Esophagus muscularis mucosa (tissue), 4 donors: ENCODE measurements around the gene DYNLT2B. TPM values are rescaled to one million over a fixed set of nuclear protein-coding genes. Genes with fewer than 3 reads are reported as not detected.
"Not testable (repeated sequence)": the region's sequence is repeated elsewhere in the genome, so short reads cannot be mapped to it uniquely, and the experiment has no call there.

Experiments used
- DNase-seq: peaks from one replicate; pipeline ENCODE4 v3.0.0-alpha.2; 2017; ENCODE audit errors: extremely low spot score
- H3K27ac ChIP-seq, 4 donors: fragments of 200-600 bp; sonication (generic); replicated peaks in 1 of 4; 1 replicate in 3 of 4; 2 replicates in 1 of 4; pipeline ENCODE4 v1.5.1; 2016 to 2019; ENCODE audit warnings: mild to moderate bottlenecking in 1 of 4
- H3K27me3 ChIP-seq, 4 donors: fragments of 200-600 bp; sonication (generic); one replicate each; pipeline versions ENCODE4 v1.5.1 to v1.6.0; 2016 to 2019
- H3K36me3 ChIP-seq, 4 donors: fragments of 200-600 bp; sonication (generic); one replicate each; pipeline ENCODE4 v1.5.1; 2016 to 2019
- H3K4me1 ChIP-seq, 4 donors: fragments of 200-600 bp; sonication (generic); one replicate each; pipeline ENCODE4 v1.5.1; 2016 to 2019
- H3K4me3 ChIP-seq, 4 donors: fragments of 200-600 bp; sonication (generic); 1 replicate in 2 of 4; 2 replicates in 2 of 4; pipeline ENCODE4 v1.5.1; 2016 to 2019; ENCODE audit warnings: mild to moderate bottlenecking in 4 of 4, moderate library complexity in 1 of 4
- H3K9me3 ChIP-seq, 4 donors: fragments of 200-600 bp; sonication (generic); 1 replicate in 3 of 4; 2 replicates in 1 of 4; pipeline ENCODE4 v1.5.1; 2016 to 2019
- EP300 ChIP-seq: sonication (generic); formaldehyde crosslinking; IDR thresholded peaks from one replicate; pipeline ENCODE4 v1.6.1; 2017; ENCODE audit warnings: antibody characterized with exemption
- POLR2A ChIP-seq: fragments of 450-650 bp; IDR thresholded peaks from one replicate; pipeline ENCODE4 v1.6.1; 2017; ENCODE audit warnings: antibody characterized with exemption, moderate library complexity, mild to moderate bottlenecking, low read depth
- POLR2AphosphoS5 ChIP-seq, 2 donors: sonication (generic); formaldehyde crosslinking; IDR thresholded peaks; one replicate each; pipeline ENCODE4 v1.6.1; 2017; ENCODE audit warnings: antibody characterized with exemption in 2 of 2
- WGBS: methylation state at CpG from one replicate; pipeline ENCODE4 v1.1.5; 2018; 5-methylcytosine and 5-hydroxymethylcytosine counted together
- intact Hi-C: fragments of 100-400 bp; cut with DNase I; formaldehyde crosslinking; loops from one replicate; pipeline ENCODE4 v1.15.1; 2023
- total RNA-seq, 4 donors: library from RNA; depleted of rRNA; stranded (reverse); fragments of >200 nt; gene quantifications; one replicate each; pipeline versions ENCODE4 v1.1.0 to v1.2.1, GENCODE V29; 2016
- TF ChIP-seq, protein P1 (sequence below), 3 experiments: fragments of 200-600 bp in 2 of 3; fragments of 450-650 bp in 1 of 3; sonication (generic) in 2 of 3; IDR thresholded peaks; one replicate each; pipeline ENCODE4 v1.5.1; 2017 to 2019; ENCODE audit warnings: antibody characterized with exemption in 3 of 3, mild to moderate bottlenecking in 2 of 3, moderate library complexity in 1 of 3

DYNLT2B gene
- total RNA-seq: 1 to 10 TPM; 5.3 to 9.5 (median 6.8) TPM

DNA sequence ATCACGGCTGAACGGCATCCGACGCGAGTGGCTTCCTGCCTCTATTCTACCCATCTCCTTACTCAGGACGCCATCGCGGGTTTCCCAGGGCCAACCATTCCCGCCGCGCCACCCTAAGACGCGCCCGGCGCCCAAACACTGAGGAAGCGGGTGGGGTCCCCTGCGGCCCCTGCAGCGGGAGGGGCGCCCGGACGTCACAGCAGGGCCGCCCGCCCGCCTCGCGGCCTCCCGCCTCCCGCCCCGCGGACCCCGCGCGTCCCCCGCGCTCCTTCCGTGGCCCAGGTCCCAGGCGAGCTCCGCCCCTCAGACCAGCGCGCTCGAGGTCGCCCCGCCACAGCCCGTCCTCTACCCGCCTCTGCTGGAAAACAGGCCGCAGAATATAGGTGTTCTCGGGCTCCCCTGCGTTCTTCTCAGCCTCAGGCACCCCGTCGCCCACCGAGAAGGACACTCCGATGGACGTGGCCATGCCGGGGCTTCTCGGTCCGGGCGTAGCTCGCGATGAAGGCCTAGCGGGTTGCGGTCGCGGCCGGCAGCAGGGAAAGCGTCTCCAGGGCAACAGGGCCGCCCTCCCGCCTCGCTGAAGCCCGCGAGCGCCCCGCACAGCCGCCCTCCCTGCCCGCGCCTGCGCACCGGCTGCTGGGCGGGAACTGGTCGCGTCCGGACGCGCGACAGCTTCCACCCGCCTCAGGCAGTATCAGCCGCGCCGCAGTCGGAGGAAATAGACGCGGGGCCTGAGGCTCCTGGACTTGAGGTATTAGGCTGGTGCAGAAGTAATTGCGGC lies at the start of gene DYNLT2B:
Gene DYNLT2B (minus strand): TSS at position 554 of the 781 bp plus-strand sequence. CDS start 88 bp downstream, at position 466.
- Histone ChIP-seq H3K4me1 (peaks cover 3 to 9% (median 5%) of the 10 kb centered on the region in 4 donors), H3K27ac (peak within 1 kb of the TSS; percentile 93 to 95 (median 94)), H3K9me3 (no peaks in the 10 kb centered on the region), H3K27me3 (no peaks in the 10 kb centered on the region), H3K36me3 (peaks cover 0 to 7% (median 2%) of the 10 kb centered on the region in 4 donors), H3K4me3 (peak within 1 kb of the TSS; percentile 79 to 90 (median 84))
- intact Hi-C loops: no loop called here
- DNase-seq: peak; percentile 92
- TF ChIP-seq EP300: no peak
- TF ChIP-seq POLR2A: peak; percentile 4
- TF ChIP-seq, protein P1, sequence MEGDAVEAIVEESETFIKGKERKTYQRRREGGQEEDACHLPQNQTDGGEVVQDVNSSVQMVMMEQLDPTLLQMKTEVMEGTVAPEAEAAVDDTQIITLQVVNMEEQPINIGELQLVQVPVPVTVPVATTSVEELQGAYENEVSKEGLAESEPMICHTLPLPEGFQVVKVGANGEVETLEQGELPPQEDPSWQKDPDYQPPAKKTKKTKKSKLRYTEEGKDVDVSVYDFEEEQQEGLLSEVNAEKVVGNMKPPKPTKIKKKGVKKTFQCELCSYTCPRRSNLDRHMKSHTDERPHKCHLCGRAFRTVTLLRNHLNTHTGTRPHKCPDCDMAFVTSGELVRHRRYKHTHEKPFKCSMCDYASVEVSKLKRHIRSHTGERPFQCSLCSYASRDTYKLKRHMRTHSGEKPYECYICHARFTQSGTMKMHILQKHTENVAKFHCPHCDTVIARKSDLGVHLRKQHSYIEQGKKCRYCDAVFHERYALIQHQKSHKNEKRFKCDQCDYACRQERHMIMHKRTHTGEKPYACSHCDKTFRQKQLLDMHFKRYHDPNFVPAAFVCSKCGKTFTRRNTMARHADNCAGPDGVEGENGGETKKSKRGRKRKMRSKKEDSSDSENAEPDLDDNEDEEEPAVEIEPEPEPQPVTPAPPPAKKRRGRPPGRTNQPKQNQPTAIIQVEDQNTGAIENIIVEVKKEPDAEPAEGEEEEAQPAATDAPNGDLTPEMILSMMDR (IDR thresholded peaks at IDR 0.05): peak in 1 of 3 experiments; percentile 10
- TF ChIP-seq POLR2AphosphoS5 (IDR thresholded peaks at IDR 0.05): peak; percentile 80 to 81
- WGBS: 1% methylated on average over 51 of the region's 92 CpGs

DNA sequence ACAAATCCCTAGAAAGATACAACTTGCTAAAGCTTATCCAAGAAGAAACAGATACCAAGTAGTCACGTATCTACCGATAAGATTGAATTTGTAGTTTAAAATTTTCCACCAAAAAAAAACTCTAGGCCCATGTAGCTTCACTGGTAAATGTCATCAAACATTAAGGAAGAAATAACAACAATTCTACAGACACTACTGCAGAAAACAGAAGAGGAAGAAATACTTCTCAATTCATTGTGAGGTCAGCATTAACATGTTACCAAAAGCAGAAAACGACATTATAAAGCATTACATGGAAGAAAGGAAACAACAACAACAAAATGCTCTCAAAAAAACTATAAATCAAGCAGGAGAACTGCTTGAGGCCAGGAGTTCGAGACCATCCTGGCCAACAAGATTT lies 47.7 kb upstream of the DYNLT2B start:
- 88% methylated on average over 4 of the region's 4 CpGs for WGBS
- Histone ChIP-seq H3K4me1 (peaks cover 2 to 7% (median 4%) of the 10 kb centered on the region in 4 donors), H3K9me3 (no peaks in the 10 kb centered on the region), H3K36me3 (peaks cover 24 to 76% (median 48%) of the 10 kb centered on the region in 4 donors), H3K27me3 (no peaks in the 10 kb centered on the region), H3K4me3 (no peak overlapping the region), H3K27ac (no peak overlapping the region)
- intact Hi-C loops: no loop called here
- no peak for TF ChIP-seq POLR2A
- TF ChIP-seq, protein P1 (IDR thresholded peaks at IDR 0.05): no peak
- TF ChIP-seq POLR2AphosphoS5 (IDR thresholded peaks at IDR 0.05): no peak
- TF ChIP-seq EP300: no peak
- DNase-seq: no peak

DNA sequence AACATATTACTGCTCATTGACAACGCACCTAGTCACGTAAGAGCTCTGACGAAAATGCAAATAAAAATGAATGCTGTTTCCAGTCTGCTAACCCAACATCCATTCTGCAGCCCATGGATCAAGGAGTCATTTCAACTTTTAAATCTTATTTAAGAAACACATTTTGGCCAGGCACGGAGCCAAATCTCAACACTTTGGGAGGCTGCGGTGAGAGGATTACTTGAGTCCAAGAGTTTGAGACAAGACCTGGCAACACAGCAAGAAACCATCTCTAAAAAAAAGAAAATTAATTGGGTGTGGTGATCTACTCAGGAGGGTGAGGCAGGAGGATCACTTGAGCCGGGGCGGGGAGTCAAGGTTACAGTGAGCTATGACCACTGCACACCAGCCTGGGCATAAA lies 42.5 kb upstream of the DYNLT2B start:
- peaks cover 0 to 6% (median 5%) of the 10 kb centered on the region in 4 donors for H3K4me1 ChIP-seq
- intact Hi-C loops: no loop called here
- H3K36me3 ChIP-seq: peaks cover 29 to 80% (median 73%) of the 10 kb centered on the region in 4 donors
- TF ChIP-seq EP300: no peak
- no peak for TF ChIP-seq POLR2AphosphoS5 (IDR thresholded peaks at IDR 0.05)
- no peak for TF ChIP-seq POLR2A
- TF ChIP-seq, protein P1 (IDR thresholded peaks at IDR 0.05): no peak
- H3K9me3 ChIP-seq: no peaks in the 10 kb centered on the region
- no peak overlapping the region for H3K4me3 ChIP-seq
- peak; percentile 53 for DNase-seq
- 75% methylated on average over 7 of the region's 7 CpGs for whole genome bisulfite sequencing
- no peak overlapping the region for H3K27ac ChIP-seq
- H3K27me3 ChIP-seq: no peaks in the 10 kb centered on the region

DNA sequence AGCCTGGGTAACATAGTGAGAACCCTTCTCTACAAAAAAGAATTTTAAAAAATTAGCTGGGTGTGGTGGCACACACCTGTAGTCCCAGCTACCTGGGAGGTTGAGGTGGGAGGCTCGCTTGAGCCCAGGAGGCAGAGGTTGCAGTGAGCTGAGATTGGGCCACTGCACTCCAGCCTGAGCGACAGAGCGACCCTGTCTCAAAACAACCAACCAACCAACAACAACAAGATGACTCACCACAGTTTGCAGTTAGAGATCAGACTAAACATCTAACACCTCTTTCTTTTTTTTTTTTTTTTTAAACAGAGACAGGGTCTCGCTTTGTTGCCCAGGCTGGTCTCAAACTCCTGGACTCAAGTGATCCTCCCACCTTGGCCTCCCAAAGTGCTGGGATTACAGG lies 40.5 kb upstream of the DYNLT2B start:
- intact Hi-C loops, H3K4me1 ChIP-seq: not testable (repeated sequence)
- 95% methylated on average over 4 of the region's 4 CpGs for WGBS

DNA sequence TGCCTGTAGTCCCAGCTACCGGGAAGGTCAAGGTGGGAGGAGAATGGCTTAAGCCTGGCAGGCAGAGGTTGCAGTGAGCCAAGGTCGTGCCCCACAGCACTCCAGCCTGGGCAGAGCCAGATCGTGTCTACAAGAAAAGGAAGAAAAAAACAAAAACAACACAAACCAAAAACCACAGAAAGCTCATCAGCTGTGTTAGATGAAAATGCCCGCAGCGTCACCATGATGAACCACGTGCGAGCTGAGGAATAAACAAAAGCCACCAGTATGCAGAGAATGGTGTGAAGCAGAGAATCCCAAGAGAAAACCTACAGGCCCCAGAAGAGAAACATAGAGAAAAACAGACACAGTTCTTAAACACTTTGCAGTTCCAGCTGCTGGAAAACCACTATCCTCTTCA lies 39.9 kb upstream of the DYNLT2B start:
- Histone ChIP-seq H3K27me3 (no peaks in the 10 kb centered on the region), H3K27ac (no peak overlapping the region), H3K9me3 (no peaks in the 10 kb centered on the region), H3K4me3 (no peak overlapping the region), H3K36me3 (peaks cover 36 to 96% (median 74%) of the 10 kb centered on the region in 4 donors), H3K4me1 (peaks cover 0 to 6% (median 5%) of the 10 kb centered on the region in 4 donors)
- TF ChIP-seq, protein P1 (IDR thresholded peaks at IDR 0.05): no peak
- no peak for TF ChIP-seq EP300
- TF ChIP-seq POLR2AphosphoS5 (IDR thresholded peaks at IDR 0.05): no peak
- no peak for TF ChIP-seq POLR2A
- WGBS: 95% methylated on average over 7 of the region's 7 CpGs
- no peak for DNase-seq
- intact Hi-C loops: no loop called here

More for the DNA sequence above, 40.5 kb upstream of the DYNLT2B start:
- not testable (repeated sequence) for H3K27ac ChIP-seq, H3K4me3 ChIP-seq, H3K9me3 ChIP-seq, H3K27me3 ChIP-seq, DNase-seq
- peaks cover 33 to 98% (median 77%) of the 10 kb centered on the region in 4 donors for H3K36me3 ChIP-seq
